ENCODE results near the gene CD96. TPM values are rescaled to one million over a fixed set of nuclear protein-coding genes. Genes with fewer than 3 reads are reported as not detected.

CD96 gene
- total RNA-seq, 3 donors from 2014 or later = 4.1 to 6.6 (median 5.4) TPM

DNA sequence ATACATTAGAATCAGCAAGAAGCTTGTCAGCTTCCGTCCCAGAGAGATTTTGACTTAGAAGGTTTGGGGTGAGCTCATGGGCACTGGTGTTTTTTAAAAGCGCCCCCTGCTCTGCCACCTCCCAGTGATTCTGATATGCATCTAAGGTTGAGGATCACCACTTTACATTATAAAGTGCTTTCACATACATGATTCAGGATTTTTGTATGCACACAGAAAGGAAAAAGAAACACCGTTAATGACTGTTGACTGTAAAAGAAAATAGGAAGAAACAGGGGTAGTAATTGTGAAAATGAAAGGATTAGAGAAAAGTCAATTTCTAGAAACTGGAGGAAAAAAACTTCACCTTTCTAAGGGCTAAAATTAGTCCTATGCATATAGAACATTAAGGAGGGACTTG is 158.1 kb downstream of the CD96 start:
- TF ChIP-seq, protein P1, sequence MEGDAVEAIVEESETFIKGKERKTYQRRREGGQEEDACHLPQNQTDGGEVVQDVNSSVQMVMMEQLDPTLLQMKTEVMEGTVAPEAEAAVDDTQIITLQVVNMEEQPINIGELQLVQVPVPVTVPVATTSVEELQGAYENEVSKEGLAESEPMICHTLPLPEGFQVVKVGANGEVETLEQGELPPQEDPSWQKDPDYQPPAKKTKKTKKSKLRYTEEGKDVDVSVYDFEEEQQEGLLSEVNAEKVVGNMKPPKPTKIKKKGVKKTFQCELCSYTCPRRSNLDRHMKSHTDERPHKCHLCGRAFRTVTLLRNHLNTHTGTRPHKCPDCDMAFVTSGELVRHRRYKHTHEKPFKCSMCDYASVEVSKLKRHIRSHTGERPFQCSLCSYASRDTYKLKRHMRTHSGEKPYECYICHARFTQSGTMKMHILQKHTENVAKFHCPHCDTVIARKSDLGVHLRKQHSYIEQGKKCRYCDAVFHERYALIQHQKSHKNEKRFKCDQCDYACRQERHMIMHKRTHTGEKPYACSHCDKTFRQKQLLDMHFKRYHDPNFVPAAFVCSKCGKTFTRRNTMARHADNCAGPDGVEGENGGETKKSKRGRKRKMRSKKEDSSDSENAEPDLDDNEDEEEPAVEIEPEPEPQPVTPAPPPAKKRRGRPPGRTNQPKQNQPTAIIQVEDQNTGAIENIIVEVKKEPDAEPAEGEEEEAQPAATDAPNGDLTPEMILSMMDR (IDR thresholded peaks at IDR 0.05) = no peak
- Histone ChIP-seq H3K4me3 (no peak overlapping the region), H3K4me1 (ENCODE audit: low read depth) (no peaks in the 10 kb centered on the region), H3K36me3 (ENCODE audit: low read depth) (no peaks in the 10 kb centered on the region), H3K9me3 (no peaks in the 10 kb centered on the region)
- ATAC-seq = no peak
- no peak for DNase-seq
- intact Hi-C loops (cut with DNase I, micrococcal nuclease) = no loop called here

DNA sequence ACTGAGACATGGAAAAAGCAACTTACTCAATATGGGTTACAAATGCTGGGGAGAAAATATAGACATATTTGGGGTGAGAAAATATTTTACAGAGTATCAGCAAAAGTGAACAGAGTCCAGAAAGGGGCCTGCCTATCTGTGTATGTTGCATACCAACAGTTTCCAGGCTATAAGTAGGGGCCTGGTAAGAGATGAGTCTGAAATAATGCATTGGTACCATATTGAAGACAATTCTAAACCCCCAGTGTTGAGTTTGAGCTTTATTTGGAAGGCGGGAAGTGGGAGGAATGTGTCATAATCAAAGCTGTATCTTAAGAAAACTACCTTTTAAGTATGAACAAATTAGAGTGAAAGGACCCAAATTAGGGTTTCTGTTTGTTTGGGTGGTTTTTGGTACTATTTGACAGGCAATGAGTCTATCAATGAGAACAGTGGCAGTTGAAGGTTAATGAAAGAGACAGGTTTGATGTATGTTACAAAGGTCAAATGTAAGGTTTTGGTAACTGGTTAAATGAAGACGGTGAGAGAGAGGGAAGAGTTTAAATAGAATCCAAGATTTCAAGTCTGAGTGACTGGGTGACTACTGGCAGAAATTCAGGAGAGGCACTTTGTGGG is 159.4 kb downstream of the CD96 start:
- ATAC-seq (no peak), DNase-seq (no peak)
- TF ChIP-seq, protein P1 (IDR thresholded peaks at IDR 0.05) = no peak
- Histone ChIP-seq H3K4me1 (ENCODE audit: low read depth) (no peaks in the 10 kb centered on the region), H3K36me3 (ENCODE audit: low read depth) (no peaks in the 10 kb centered on the region), H3K9me3 (no peaks in the 10 kb centered on the region), H3K4me3 (no peak overlapping the region)
- intact Hi-C loops (cut with DNase I, micrococcal nuclease) = no loop called here

Other genes starting within 250 kb of the CD96 start
- not detected for gene ZBED2, start 53.1 kb downstream of the CD96 start, total RNA-seq
- gene PLCXD2, start 132.5 kb downstream of the CD96 start, total RNA-seq = 1 to 10 TPM; 2.5 to 9.8 (median 4.6) TPM